Ovary (tissue), 3 donors: ENCODE results near the gene KIF13A.

Experiments used
- POLR2A ChIP-seq: fragments of 450-650 bp; IDR thresholded peaks from one replicate; pipeline ENCODE4 v1.6.1; 2017; ENCODE audit warnings: antibody characterized with exemption, mild to moderate bottlenecking, moderate library complexity
- TF ChIP-seq, protein P1 (sequence below), 3 donors: fragments of 450-650 bp in 2 of 3; fragments of 200-600 bp in 1 of 3; IDR thresholded peaks; one replicate each; pipeline versions ENCODE4 v1.5.1 to v1.8.0; 2016 to 2022; ENCODE audit warnings: antibody characterized with exemption in 3 of 3, mild to moderate bottlenecking in 1 of 3
- donor health status: DM: no; HTN: no; CAD: no.

DNA sequence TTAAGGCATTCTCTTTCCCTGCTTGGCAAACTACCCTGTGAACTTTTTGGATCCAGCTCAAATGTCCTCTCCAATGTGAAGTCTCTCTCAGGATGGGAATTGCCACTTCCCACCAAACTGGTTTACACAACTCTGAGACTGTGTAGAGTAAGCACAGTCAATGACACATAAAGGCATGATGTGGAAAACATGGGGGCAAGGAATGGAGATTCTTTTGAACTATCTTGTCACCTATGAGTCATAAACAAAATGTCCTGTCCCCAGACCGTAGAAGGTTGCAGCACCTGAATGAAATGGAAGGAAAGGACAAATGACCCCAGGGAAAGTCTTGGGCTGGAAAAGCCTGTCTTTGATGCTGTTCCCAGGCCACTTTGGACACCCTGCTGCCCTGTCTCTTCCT, 11.0 kb upstream of the KIF13A start:
- TF ChIP-seq, protein P1, sequence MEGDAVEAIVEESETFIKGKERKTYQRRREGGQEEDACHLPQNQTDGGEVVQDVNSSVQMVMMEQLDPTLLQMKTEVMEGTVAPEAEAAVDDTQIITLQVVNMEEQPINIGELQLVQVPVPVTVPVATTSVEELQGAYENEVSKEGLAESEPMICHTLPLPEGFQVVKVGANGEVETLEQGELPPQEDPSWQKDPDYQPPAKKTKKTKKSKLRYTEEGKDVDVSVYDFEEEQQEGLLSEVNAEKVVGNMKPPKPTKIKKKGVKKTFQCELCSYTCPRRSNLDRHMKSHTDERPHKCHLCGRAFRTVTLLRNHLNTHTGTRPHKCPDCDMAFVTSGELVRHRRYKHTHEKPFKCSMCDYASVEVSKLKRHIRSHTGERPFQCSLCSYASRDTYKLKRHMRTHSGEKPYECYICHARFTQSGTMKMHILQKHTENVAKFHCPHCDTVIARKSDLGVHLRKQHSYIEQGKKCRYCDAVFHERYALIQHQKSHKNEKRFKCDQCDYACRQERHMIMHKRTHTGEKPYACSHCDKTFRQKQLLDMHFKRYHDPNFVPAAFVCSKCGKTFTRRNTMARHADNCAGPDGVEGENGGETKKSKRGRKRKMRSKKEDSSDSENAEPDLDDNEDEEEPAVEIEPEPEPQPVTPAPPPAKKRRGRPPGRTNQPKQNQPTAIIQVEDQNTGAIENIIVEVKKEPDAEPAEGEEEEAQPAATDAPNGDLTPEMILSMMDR (IDR thresholded peaks at IDR 0.05): no peak
- no peak for TF ChIP-seq POLR2A
